ENCODE data around the gene TMPRSS13. TPM values are rescaled to one million over a fixed set of nuclear protein-coding genes. Genes with fewer than 3 reads are reported as not detected.

The TMPRSS13 gene
- polyA plus RNA-seq, 1 experiment = not detected

DNA sequence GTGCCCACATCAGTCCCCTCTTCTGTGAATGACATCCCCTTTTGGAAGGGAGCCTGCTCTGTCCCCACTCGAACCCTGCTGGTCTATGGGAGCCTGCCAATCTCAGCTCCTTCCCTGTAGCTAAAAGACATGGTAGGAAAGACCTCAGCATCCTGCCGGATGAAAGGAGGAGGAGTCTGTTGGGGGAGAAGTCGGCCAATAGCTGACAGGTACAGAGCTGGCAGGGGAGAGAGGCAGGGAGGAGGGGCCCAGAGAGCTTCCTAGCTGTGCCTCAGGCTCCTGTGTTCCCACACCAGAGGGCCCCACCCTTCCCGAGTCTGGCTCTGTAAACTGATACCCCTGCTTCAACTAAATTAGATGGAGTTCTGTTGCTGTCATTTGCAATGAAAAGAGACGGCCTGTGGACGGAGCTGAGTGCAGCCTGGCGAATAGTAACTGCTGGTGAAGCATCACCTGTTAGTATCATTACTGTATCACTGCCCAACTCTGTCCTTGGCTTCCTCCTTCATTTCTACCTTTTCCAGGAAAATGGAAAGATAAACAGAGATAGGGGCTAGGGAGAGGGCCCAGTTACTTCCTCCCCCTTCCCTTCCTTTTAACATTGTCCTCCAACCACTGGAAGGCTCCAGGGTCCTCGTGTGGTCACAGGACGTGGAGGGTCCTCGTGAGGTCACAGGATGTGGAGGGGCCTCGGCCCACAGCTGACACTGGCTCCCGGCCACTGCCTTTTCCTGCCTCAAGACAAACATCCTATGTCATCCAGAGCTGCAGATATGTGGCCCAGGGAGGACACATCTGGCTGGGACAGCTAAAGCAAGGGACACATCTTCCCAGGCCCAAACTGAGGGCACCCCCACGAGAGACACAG lies 67.8 kb downstream of the TMPRSS13 start:
- DNase-seq (ENCODE audit: low read depth) = no peak
- CTCF ChIA-PET = interaction anchor here (1.1 to 1.3 kb wide), 2 partner anchors 17 to 85 kb away, joined by 3 to 6 read pairs; no protein-coding TSS in a partner anchor
- TF ChIP-seq, protein P1, sequence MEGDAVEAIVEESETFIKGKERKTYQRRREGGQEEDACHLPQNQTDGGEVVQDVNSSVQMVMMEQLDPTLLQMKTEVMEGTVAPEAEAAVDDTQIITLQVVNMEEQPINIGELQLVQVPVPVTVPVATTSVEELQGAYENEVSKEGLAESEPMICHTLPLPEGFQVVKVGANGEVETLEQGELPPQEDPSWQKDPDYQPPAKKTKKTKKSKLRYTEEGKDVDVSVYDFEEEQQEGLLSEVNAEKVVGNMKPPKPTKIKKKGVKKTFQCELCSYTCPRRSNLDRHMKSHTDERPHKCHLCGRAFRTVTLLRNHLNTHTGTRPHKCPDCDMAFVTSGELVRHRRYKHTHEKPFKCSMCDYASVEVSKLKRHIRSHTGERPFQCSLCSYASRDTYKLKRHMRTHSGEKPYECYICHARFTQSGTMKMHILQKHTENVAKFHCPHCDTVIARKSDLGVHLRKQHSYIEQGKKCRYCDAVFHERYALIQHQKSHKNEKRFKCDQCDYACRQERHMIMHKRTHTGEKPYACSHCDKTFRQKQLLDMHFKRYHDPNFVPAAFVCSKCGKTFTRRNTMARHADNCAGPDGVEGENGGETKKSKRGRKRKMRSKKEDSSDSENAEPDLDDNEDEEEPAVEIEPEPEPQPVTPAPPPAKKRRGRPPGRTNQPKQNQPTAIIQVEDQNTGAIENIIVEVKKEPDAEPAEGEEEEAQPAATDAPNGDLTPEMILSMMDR (IDR thresholded peaks at IDR 0.05; ENCODE audit: insufficient read depth, low read depth, low read length) = no peak
- no peak overlapping the region for H3K4me3 ChIP-seq (ENCODE audit: low read depth, low read length)
- no peaks in the 10 kb centered on the region for H3K36me3 ChIP-seq (ENCODE audit: control insufficient read depth, insufficient read depth, low read length)
- no peaks in the 10 kb centered on the region for H3K27me3 ChIP-seq (ENCODE audit: control insufficient read depth, insufficient read depth, low read length)
- POLR2A ChIA-PET = no interaction called here

GRCh38 chr11:117860139-117860538 lies 69.1 kb downstream of the TMPRSS13 start:
- TF ChIP-seq, protein P1 (IDR thresholded peaks at IDR 0.05; ENCODE audit: insufficient read depth, low read depth, low read length) = no peak
- Histone ChIP-seq H3K36me3 (ENCODE audit: control insufficient read depth, insufficient read depth, low read length) (no peaks in the 10 kb centered on the region), H3K27me3 (ENCODE audit: control insufficient read depth, insufficient read depth, low read length) (no peaks in the 10 kb centered on the region; the same call in 1 of the 2 replicates), H3K4me3 (ENCODE audit: low read depth, low read length) (no peak overlapping the region)
- CTCF ChIA-PET = interaction anchor here (1.3 kb wide), 1 partner anchor 16 kb away, joined by 6 read pairs; no protein-coding TSS in a partner anchor
- DNase-seq (ENCODE audit: low read depth) = no peak
- POLR2A ChIA-PET = no interaction called here

GRCh38 chr11:117859488-117860112 lies 69.6 kb downstream of the TMPRSS13 start:
- no peak for DNase-seq (ENCODE audit: low read depth)
- ChIA-PET CTCF (no interaction called here), POLR2A (no interaction called here)
- Histone ChIP-seq H3K36me3 (ENCODE audit: control insufficient read depth, insufficient read depth, low read length) (no peaks in the 10 kb centered on the region), H3K27me3 (ENCODE audit: control insufficient read depth, insufficient read depth, low read length) (peaks cover 2% of the 10 kb centered on the region), H3K4me3 (ENCODE audit: low read depth, low read length) (no peak overlapping the region)
- TF ChIP-seq, protein P1 (IDR thresholded peaks at IDR 0.05; ENCODE audit: insufficient read depth, low read depth, low read length) = no peak

DNA sequence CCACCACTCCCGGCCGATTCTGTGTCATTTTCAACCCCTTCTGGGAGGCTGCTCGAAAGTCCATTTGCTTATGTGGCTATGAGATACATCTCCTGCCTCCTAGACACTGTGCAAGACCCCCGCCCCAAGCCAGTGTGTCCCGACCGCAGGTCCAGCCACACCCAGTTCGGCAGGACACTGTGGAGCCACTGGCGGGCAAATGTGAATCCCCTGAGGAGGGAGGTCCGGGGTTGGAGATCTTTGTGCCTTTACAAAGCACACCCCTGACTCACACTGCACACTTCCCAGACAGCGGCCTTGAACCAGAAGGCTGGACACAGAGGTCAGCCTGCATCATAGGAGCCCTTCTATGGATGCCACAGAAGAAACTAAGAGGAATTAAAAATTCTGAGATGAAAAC lies 70.1 kb downstream of the TMPRSS13 start:
- Histone ChIP-seq H3K36me3 (ENCODE audit: control insufficient read depth, insufficient read depth, low read length) (no peaks in the 10 kb centered on the region), H3K27me3 (ENCODE audit: control insufficient read depth, insufficient read depth, low read length) (peaks cover 2% of the 10 kb centered on the region), H3K4me3 (ENCODE audit: low read depth, low read length) (no peak overlapping the region)
- ChIA-PET CTCF (no interaction called here), POLR2A (no interaction called here)
- TF ChIP-seq, protein P1 (IDR thresholded peaks at IDR 0.05; ENCODE audit: insufficient read depth, low read depth, low read length) = no peak
- DNase-seq (ENCODE audit: low read depth) = no peak

DNA sequence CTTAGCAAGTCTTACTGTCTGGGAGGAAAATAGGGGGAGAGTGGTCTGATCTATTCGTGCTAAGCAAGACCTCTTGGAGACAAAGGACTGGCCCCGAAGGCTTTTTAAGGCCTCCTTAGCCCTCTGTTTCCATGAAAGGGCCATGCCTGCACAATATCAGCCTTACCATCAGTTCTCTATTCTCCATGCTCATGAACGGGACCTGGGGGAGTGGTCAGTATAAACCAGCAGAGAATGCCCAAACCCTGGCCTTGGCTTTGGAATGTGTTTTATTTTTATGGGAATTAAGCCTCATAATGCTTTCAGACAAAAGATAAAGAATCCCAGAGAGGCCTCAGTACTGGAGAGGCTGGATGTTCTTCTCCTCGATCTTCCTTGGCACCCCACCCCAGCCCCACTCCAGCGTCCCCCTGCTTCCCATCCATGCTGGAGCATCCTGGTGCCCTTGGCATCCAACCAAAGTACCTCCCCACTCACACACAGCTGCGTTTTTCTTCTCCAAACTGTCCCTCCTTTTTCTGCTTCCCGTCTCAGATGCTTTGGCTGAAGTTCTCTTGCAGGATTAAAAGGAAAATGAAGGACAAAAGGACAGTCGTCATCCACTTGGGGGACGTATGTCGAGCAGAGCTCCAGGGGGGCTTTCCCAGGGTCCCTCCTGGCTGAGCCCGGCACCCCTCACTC lies 71.3 kb downstream of the TMPRSS13 start:
- Histone ChIP-seq H3K36me3 (ENCODE audit: control insufficient read depth, insufficient read depth, low read length) (no peaks in the 10 kb centered on the region), H3K27me3 (ENCODE audit: control insufficient read depth, insufficient read depth, low read length) (peaks cover 2% of the 10 kb centered on the region), H3K4me3 (ENCODE audit: low read depth, low read length) (no peak overlapping the region)
- ChIA-PET CTCF (interaction anchor here (0.5 kb wide), 1 partner anchor 41 kb away, joined by 3 read pairs; no protein-coding TSS in a partner anchor), POLR2A (no interaction called here)
- TF ChIP-seq, protein P1 (IDR thresholded peaks at IDR 0.05; ENCODE audit: insufficient read depth, low read depth, low read length) = no peak
- DNase-seq (ENCODE audit: low read depth) = no peak

All from BJ (cell line).